ENCODE measurements around the gene COL23A1.
A peak's percentile ranks its signal among the peaks of the same experiment; 100 is the strongest.
"Not testable (repeated sequence)": the region's sequence is repeated elsewhere in the genome, so short reads cannot be mapped to it uniquely, and the experiment has no call there.

COL23A1 gene

DNA sequence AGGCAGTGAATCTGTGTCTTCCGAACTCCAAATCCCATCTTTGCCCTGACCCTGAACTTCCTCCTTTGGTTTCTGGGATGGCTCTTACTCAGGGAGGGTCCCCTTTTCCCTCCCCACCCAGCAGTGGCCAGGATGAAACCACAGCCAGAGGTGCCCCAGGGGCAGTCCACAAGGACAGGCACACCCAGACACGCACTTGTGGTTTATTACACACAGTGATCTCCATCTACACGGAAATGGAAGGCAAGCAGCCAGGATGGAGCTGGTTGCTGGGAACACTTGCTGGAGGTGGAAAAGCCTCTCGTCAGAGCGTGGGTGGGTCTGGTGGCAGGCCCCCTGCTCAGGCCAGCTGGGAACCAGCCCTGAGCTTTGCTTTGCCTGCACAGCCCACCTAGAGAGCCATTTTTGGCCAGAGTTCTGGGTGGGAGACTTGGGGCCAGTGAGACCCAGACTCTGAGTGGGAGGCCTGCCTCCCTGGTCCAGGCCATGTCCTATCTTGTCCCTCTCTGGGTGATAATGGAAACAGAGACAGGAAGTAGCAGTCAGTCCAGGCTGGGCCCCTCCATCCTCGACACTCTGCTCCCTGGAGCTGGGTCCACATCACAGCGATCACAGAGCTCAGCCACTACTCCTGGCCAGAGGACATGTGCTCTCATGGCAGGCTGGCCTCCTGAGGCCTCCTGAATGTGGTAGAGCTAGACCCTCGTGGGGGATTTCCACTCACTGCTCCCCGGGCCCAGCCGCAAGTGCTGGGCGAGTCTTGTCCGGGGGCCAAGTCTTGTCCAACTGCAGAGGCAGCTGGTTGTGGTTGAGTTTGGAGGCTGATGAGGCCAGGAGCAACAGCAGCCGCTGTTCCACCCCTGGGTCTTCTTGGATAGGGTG is 352.5 kb downstream of the COL23A1 start:
- DNase-seq (ENCODE audit: low spot score) = no peak

DNA sequence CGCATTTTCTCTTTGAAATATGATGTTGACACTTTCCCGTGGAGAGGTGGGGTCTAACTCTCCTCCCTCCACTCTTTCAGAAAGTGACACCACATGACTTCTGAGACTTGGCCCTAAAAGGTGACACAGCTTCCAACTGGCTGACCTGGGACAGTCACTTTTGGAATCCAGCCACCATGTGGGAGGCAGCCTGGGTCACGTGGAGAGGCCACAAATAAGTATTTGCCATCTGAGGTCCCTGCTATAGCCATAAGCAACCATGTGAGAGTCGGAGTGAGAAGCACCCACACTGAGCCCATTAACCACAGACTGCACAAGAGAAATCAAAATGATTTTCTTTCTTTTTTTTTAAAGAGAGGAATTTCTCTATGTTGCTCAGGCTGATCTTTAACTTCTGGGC is 353.5 kb downstream of the COL23A1 start:
- no peak for DNase-seq (ENCODE audit: low spot score)

DNA sequence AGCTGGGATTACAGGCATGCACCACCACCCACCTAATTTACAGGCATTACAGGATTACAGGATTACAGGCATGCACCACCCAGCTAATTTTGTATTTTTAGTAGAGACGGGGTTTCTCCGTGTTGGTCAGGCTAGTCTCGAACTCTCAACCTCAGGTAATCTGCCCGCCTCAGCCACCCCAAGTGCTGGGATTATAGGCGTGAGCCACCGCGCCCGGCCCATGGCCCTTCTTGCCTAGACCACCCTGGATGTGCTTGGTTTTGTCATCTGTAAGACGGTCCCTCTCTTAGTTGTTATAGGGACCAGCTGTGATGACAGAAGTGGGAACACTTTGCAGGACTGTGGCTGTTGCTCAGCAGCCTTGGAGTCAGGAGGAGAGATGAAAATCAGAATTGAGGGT is 354.1 kb downstream of the COL23A1 start:
- DNase-seq (ENCODE audit: low spot score) = no peak

DNA sequence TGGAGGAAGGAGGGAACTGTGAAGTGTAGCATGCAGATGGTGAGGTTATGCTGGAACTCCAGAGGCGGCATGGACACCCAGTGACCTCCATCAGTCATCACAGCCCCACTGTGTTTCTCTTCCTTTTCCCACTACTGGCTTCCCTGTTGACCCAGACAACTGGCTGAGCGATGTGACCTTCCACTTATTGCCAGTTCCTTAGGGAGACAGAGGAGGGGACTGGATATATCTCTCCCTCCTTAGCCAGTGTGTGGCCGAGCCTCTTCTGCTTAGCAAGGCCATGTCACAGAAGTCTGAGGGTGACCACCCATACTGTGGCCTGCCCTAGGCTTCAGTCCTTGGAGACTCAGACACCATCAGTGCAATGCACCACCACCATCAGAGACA is 354.6 kb downstream of the COL23A1 start:
- DNase-seq (ENCODE audit: low spot score) = no peak

DNA sequence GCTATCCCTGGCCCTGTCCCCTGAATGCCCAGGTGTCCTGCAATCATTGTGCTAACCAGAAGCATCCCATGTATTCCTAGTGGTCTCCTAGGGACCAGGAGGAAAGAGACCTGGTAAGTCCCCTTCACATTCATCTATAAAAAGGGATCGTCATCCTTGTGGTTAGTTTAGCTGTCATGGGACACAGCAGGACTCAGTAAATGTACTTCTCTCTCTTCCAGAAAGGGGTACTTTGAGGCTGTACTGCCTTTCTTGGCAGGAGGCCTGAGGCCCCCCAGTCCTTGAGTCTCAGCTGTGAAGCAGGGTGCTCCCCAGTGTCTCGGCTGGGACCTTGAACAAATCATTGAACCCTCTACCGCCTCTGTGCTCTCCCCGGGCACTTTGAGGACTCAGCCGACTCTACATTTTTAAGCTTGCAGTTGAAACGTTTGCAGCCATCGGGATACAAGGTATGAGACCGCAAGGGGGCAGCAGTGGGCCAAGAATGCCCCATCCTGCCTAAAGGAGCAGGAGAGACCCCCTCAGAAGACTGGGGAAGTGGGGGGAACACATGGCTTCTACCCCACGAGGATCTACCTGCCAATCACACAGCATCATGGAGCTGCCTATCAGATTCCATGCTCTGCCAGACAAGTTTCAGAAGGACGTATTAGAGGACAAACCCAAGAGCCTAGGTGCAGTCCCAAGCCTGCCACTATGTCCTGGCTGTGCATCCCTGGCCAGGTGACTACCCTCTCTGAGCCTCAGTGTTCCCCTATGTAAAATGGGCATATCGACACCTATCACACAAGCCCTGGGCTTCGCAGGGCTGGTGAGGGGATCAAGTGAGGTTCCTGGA is 355.2 kb downstream of the COL23A1 start:
- DNase-seq (ENCODE audit: low spot score) = peak; percentile 74

DNA sequence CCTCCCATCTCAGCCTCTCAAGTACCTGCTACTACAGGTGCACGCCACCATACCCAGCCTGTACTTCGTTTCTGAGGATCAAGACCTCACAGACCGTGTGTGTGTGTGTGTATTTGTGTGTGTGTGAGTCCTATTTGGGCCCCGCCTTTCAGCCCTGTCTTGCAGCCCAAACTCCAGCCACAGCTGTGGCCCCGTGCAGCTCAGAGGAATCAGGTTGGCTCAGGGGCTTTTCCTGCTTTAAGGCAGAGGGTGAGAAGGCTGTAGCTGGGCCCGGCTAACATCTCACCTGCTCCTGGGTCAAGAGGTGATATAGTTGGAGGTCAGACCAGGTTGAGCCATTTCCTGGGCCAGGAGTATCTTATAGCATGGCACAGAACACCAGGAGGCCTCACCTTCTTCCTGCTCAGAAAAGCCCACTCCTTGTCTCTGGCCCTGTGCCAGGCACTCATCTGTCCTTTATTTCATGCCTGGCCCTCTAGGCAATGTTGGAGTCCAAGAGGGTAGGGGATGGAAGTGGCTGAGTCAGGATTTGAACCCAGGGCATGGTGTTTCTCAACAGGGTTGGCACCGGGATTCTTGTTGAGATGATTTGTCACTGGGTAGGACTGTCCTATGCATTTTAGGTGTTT is 356.0 kb downstream of the COL23A1 start:
- DNase-seq (ENCODE audit: low spot score) = no peak

DNA sequence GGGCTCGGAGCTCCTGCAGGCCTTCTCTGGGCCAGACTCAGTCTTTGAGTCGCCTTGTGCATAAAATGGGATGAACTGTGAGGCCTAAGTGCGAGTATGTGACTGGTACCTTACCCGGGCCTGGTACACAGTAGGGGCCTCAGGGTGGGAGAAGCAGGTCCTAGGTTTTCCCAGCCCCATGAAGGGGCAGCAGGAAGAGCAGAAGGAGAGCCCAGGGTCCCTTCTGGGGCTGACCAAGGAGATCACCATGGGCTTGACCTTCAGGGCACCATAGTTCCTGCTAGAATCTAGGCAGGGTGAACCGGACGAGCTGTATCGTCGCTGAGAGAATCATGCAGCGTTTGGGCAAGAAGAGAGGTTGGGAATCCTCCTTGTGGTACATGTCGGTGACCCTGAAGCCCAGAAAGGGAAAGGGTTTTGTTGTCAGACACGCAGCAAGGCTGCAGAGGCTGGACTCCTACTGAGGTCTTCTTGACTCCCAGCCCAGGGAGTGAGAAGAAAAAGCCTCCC is 357.2 kb downstream of the COL23A1 start:
- DNase-seq (ENCODE audit: low spot score) = no peak

DNA sequence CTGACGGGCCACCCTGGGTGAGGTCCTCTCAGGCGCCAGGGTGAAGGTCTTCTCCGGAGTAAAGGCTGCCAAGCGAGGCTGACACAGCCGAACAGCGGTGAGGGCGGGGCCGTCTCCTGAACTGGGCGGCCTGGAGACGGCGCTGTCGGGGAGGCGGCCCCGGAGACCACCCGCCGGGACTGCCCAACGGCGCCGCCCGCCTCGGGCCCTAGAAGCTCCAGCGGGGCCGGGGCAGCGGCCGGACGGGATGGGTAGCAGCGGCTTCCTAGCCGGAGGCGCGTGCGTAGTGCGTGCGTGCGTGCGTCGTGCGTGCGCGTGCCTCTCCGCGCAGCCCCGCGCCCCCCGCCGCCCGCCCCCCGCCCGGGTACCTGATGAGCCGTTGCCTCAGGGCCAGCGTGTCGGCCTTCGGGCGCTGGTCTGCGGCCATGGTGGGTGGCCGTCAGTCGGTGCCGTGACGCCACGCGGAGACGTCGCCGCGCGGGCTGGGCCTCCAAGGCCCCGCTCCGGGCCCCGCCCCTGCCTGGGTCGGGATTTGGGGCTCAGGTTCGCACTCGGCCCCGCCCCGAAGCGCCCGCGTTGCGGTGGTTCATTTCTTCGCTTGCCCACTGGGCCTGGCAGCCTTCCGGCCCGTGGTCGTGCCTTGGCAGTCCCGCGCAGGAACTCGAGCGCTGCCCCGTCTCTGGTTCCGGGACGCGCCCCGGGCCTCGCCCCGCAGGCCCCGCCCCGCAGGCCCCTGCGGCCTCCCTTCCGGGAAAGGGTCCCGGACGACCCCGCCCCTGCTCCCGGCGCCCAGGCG is 357.9 kb downstream of the COL23A1 start, which contains the start of gene PHYKPL:
Gene PHYKPL, minus strand, starts transcription at position 679 of the 796 bp plus-strand sequence. Its CDS starts 252 bp downstream, at position 427.
- peak; percentile 73 for DNase-seq (ENCODE audit: low spot score)

DNA sequence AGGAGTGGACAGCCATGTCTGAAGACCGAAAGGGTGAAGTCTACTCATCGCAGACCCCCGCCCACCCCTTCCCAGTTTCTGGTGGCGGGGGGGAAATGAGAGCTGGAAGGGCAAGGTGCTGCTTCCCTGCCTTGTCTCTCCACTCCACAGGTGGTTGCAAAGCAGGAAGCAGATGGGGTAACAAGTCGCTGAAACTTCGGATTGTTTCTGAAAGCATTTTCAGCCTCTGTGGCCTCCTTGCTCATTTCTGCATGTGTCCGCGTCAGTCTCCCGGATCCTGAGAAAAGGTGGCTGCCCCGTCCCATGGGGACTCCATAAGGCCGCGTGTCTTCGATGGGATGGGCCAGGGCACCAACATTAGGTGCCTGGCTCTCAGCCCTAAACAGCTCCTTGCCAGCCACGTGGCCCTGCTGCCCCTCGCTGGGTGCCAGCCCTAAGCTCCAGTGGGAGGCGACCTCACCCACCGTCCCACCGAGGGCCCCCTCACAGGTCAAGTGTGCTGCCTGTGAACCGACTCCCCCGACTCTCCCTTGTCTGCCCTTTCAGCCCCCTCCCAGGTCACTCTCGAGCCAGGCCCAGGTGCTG is 358.6 kb downstream of the COL23A1 start:
- DNase-seq (ENCODE audit: low spot score) = no peak

DNA sequence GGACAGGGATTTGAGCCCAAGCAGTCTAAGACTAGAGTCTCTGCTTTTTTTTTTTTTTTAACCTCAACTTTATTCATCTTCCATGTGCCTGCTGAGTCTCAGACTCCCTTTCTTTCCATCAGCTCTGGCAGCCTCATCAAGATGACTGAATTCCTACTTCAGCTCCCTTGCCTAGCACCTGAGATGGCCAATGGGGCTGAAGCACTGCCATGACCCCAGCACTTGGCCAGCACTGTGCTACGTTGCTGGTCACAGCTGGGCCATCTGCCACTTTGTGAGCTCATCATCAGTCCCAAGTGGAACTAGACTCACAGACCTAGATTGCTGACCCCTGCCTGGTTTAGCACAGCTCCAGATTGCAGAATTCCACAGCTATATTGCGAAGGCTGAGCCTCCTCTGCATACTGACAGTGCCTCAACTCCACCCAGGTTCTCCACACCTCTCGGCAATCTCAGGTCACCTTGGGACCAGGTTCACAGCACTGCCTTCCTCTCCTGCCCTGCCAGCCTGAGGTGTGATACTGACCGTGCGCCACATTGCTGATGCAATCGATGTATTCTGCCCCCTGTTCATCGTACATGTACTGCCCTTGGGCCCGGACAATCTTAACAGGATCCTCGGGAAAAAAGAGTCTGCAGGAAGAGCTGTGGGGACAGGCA is 359.2 kb downstream of the COL23A1 start:
- DNase-seq (ENCODE audit: low spot score) = no peak

DNA sequence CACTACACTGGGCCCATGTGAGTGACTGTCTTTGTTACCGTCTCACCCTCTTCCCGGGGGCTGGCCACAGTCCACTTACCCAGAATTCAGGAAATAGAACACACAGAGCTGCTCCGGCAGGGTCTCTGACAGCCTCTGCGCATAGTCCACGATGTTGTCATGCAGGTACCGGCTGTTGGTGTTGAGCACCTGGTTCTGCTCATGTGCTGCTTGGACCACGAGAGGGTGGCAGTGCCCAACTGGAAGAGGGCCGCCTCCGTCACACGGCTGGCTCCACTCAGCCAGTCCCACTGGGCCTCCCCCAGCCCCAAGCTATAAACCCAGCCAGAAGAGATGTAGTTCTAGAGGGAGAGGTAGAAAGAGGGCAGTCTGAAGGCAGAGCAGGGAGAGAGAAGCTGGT is 360.3 kb downstream of the COL23A1 start:
- DNase-seq (ENCODE audit: low spot score) = no peak

DNA sequence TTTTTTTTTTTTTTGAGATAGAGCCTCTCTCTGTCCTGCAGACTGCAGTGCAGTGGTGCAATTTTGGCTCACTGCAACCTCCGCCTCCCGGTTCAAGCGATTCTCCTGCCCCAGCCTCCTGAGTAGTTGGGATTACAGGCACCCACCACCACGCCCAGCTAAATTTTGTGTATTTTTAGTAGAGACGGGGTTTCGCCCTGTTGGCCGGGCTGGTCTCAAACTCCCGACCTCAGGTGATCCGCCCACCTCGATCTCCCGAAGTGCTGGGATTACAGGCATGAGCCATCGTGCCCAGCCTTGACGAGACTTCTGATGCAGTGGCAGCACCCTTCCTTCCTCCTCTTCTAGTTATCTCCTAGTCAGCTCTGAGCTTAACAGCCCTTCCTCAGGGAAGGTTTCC is 361.1 kb downstream of the COL23A1 start:
- not testable (repeated sequence) for DNase-seq (ENCODE audit: low spot score)

DNA sequence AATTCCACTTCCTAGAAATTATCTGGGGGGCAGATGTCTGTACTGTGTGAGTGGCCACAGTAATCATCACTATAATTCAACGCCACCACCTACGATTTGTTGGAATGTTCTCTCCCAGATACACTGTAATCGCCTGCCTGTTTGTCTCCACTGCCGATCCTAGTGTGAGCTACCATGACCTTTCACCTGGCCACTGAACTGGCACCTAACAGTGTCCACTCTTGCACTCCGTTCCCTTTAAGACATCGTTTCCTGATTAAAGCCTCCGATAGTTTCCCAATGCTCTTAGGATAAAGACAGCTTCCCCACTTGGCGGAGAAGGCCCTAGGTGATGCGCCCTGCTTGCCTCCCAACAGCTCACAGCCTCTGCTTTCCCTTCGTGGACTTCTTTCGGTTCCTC is 361.6 kb downstream of the COL23A1 start:
- DNase-seq (ENCODE audit: low spot score) = no peak

DNA sequence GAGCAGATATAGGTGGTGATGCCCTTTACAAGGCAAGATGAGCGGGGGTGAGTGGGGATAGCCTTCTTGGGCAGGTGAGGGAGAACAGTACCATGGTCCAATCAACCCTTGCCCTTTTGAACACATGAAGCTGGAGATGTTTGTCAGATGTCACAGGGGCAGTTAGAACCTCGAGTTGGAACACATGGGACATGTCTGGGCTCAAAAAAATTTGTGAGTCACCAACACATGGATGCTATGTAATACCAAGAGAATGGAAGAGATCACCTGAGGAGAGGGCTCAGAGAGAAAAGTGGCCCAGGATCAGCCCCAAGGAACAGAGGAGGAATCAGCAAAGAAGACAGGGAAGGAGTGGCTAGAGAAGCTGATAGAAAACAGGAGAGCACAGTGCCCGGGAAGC is 362.3 kb downstream of the COL23A1 start:
- no peak for DNase-seq (ENCODE audit: low spot score)

DNA sequence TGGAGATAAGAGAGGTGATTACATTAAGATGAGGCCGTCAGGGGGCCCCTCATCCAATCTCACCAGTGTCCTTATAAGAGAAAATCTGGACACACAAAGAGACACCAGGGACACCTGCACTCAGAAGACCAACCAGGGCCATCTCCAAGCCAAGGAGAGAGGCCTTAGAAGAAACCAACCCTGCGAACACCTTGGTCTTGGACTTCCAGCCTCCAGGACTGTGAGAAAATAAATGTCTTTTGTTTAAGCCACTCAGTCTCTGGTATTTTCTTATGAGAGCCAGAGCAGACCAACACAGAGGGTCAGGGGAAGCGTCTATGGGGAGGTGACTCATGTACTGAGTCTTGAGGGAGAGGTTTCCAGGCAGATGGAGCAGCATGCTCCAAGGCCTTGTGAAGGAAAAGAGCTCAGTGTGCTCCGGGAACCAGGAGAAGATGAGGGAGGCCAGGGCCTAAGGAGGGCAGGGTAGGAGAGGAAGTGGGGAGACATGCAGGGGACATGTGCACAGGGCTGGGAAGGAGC is 363.0 kb downstream of the COL23A1 start:
- DNase-seq (ENCODE audit: low spot score) = no peak

DNA sequence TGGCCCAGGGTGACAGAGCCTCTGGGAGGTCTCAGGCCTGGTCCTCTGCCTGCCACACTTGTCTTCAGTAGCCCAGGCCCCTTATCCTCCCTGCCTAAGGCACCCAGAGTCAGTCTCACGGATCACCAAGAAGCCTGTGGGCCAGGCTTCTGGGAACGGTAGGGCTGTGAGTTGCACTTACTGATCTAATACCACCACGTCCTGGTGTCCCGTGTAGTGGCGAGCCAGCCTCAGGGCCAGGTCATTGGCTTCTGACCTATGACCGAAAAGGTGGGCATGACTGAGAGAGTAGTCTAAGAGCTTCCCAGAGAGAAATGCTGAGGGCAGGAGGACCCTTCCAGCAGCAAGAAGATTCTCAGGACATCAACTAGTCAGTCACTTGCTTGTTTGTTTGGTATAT is 365.0 kb downstream of the COL23A1 start:
- DNase-seq (ENCODE audit: low spot score) = no peak

DNA sequence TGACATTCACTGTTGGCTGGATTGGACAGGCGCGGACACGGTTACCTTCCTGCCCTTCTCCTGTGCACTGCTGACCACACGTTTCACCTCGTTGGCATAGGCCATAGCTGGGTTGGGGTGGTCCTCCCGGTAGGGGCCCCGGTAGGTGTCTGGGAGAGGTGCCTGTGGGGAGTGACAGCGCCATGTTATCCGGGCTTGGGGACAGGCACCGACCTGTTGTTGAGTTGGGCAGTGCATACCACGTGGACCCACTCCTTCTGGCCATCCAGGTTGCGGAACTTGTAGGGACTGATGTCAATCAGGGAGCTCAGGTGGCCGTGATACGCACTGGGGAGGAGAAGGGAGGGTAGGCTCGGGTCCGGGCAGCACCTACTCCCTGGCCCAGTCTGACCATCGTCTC is 365.8 kb downstream of the COL23A1 start:
- no peak for DNase-seq (ENCODE audit: low spot score)

DNA sequence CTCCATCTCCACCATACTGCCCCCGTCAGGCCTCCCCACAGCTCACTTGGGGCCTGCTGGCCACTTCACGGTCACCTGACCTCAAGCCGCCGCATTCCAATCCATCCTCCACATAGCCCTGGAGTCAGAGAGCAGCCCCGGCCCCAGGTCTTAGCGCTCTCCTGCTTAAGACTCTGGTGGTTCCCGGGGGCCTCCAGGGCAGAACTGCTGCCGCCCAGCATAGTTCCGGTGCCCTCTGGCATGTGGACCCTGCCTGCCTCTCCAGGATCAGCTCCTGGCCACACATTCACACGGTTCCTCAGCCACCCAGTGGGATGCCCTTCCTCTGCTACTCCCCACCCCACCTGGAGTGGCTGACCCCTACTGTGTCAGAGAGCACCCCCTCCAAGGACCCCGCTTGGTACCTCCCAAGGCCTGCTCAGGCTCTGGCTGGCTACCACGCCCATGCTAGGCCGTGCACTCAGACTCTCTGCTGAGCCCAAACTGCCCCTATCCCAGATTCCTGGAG is 366.3 kb downstream of the COL23A1 start:
- no peak for DNase-seq (ENCODE audit: low spot score)

DNA sequence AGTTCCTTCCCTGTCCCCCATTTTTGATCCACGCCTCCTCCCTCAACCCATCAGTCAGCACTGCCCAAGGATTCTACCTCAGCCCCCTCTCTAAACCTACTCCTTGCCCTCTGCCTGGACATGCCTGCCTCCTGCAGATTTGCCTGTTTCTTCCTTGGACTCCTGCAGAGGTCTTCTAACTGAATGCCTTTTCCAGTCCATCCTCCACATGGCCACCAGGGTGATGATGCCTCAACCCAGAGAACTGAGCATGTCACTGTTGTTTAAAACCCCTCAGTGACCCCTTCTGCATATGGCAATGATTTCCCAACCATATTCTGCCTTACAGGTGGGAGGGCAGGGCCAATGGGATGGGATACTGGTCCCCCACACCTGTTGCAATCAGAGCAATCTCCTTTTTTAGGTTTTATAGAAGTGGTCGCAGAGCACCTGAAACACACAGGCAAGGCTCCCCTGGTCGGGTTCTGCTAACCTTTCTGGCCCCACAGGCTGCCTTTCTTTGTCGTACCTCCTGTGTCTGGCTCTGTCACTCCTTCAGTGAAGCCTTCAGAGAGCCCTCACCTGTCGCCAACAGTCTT is 366.9 kb downstream of the COL23A1 start:
- no peak for DNase-seq (ENCODE audit: low spot score)

DNA sequence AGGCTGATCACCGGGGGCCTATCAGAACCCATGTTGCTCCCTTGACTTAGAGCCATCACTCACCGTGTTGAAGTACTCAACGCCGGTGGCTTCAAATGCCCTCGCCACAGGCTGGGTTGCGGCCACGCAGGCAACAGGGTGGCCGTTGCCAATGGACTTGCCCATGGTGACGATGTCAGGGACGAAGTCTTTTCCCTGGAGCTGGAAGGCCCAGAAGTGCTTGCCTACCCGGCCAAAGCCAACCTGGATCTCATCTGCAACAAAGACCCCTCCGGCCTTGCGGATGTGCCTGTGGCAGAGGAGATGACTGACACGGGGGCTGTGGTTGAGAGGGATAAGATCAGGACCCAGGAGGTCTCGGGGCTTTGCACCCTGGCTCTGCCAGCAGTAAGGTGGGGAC is 367.9 kb downstream of the COL23A1 start:
- DNase-seq (ENCODE audit: low spot score) = no peak

Data from activated CD4-positive, alpha-beta T cell treated with anti-CD3 and anti-CD28 coated beads, Interleukin-2, Interleukin-4, amounts not matched to agents 100 ng/mL and 50 ng/mL, durations not matched to agents 16 hours and 8 hours (primary cell).